GM23248 (cell line): ENCODE measurements around the gene IGF1R.

Source experiments
- EZH2 ChIP-seq: fragments of 200-600 bp; sonication (generic); IDR thresholded peaks from 2 replicates; pipeline ENCODE4 v1.6.1; 2018; ENCODE audit warnings: antibody characterized with exemption, mild to moderate bottlenecking; ENCODE audit not compliant: insufficient read depth, poor library complexity, severe bottlenecking
- EZH2phosphoT487 ChIP-seq: fragments of 200-600 bp; sonication (generic); IDR thresholded peaks from 2 replicates; pipeline ENCODE4 v1.6.1; 2018; ENCODE audit warnings: antibody characterized with exemption, moderate library complexity, mild to moderate bottlenecking, low read depth; ENCODE audit not compliant: insufficient read depth

GRCh38 chr15:98853161-98853560 is 204.8 kb downstream of the IGF1R start:
- TF ChIP-seq EZH2, result no peak
- no peak for TF ChIP-seq EZH2phosphoT487
